GM12874 (cell line): ENCODE data around the gene VASN.

Experiments used
- TF ChIP-seq, protein P1 (sequence below): IDR thresholded peaks from 2 replicates; pipeline ENCODE4 v1.5.1; 2011; ENCODE audit warnings: low read depth, mild to moderate bottlenecking, control low read depth, low read length, moderate library complexity; ENCODE audit not compliant: insufficient read depth

Gene VASN

DNA sequence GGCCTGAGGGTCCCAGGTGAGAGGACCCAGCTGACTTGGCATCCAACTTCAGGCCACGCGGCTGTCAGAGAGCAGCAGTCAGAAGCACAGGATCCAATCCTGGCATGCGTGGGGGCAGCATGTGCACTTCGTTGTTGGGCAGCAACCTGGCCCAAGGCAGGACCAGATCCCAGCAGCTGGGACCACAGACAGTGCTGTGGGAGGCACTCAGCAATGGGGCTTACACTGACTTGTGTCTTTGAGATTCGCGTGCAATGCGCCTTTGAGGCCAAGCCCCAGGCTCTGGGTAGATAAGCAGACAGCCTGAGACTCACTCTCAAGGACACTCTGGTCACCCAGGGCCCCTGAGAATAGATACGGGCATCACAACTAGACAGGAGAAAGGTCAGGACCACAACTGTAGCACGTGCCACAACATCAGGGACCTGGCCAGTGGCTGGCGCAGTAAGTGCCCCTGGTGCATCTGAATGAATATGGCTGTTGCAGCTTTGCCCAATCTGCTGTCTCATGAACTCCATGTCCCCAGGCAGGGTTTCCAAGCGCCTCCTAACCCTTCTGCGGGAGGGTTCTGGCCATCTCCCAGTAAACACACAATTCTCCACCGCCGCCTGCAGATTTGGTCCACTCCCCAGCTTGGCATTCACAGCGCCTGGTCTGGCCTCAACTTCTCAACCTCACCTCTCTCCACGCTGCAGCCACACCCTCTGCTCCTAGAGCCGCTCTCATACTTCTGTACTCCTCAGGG is 23.7 kb upstream of the VASN start:
- TF ChIP-seq, protein P1, sequence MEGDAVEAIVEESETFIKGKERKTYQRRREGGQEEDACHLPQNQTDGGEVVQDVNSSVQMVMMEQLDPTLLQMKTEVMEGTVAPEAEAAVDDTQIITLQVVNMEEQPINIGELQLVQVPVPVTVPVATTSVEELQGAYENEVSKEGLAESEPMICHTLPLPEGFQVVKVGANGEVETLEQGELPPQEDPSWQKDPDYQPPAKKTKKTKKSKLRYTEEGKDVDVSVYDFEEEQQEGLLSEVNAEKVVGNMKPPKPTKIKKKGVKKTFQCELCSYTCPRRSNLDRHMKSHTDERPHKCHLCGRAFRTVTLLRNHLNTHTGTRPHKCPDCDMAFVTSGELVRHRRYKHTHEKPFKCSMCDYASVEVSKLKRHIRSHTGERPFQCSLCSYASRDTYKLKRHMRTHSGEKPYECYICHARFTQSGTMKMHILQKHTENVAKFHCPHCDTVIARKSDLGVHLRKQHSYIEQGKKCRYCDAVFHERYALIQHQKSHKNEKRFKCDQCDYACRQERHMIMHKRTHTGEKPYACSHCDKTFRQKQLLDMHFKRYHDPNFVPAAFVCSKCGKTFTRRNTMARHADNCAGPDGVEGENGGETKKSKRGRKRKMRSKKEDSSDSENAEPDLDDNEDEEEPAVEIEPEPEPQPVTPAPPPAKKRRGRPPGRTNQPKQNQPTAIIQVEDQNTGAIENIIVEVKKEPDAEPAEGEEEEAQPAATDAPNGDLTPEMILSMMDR = no peak

DNA sequence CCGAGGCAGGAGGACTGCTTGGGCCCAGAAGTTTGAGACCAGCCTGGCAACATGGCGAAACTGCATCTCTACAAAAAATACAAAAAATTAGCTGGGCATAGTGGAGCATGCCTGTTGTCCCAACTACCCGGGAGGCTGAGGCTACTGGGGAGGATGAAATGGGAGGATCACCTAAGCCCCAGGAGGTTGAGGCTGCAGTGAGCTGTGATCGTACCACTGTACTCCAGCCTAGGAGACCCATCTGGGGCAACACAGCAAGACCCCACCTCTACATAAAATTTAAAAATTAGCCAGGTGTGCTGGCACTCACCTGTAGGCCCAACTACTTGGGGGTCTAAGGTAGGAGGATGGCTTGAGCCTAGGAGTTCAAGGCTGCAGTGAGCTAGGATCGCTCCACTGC is 22.3 kb upstream of the VASN start:
- TF ChIP-seq, protein P1 = no peak

DNA sequence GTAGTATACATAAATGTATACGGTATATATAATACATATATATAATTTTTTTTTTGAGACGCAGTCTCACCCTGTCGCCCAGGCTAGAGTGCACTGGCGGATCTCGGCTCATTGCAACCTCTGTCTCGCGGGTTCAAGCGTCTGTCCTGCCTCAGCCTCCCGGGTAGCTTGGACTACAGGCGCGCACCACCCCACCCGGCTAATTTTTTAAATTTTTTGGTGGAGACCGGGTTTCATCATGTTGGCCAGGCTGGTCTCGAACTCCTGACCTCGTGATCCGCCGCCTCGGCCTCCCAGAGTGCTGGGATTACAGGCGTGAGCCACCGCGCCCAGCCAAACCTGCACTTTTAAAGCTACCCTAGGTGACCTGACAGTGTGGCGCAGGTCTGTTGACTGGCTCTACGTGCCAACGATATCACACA is 21.3 kb upstream of the VASN start:
- TF ChIP-seq, protein P1 = no peak

DNA sequence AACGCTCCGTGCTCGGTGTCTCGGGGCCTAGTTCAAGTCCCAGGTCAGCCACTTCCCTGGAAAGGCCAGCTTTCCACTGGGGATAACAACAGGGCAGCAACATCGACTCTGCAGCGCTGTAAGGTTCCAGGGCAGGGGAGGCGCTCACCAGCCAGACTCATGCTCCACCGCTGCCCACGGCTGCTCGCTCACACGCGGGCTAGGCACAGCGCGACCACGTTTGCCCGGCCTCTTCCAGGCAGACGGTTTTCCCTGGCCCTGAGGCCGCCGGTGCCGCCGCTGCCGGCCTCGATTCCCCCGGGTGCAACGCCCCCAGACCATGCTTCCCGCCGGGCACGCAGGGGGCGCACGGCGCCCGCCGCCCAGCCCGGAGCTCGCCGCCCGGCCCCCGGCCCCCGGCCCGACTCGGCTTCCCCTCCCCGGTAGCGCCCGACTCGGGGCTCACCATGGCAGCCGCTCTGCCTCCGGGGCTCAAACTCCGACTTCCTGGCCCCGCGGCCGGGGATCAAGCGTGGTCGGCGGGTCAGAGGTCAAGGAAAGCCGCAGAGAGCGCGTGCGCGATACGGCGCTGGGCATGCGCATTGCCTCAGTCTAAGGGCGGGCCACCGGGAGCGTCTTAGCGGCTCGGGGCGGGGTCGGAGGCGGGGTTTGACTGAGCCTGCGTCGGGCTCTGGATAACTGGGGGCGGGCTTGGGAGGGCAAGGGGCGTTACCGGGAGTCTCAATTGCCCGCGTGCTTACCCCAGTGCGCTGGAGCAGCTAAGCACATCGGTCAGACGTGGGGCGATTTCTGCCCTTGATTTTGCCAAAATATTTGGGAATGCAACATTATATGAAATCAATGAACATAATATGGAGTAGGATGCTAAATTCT is 20.6 kb upstream of the VASN start, which contains the start of gene PAM16:
TSS of gene PAM16 (minus strand) at position 535 of the 873 bp plus-strand sequence. CDS start at position 448, 87 bp downstream.
- TF ChIP-seq, protein P1 = no peak

DNA sequence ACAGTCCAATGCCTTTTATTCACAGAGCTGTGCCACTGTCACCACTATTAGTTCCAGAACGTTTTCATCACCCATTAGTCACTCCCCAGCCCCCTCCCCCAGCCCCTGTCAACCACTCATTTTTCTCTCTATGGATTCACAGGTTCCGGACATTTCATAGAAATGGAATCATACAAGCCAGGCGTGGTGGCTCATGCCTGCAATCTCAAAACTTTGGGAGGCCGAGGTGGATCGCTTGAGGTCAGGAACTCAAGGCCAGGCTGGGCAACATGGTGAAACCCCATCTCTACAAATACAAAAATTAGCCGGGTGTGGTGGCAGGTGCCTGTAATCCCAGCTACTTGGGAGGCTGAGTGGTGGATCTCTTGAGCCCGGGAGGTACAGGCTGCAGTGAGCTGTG is 19.8 kb upstream of the VASN start:
- TF ChIP-seq, protein P1 = no peak

DNA sequence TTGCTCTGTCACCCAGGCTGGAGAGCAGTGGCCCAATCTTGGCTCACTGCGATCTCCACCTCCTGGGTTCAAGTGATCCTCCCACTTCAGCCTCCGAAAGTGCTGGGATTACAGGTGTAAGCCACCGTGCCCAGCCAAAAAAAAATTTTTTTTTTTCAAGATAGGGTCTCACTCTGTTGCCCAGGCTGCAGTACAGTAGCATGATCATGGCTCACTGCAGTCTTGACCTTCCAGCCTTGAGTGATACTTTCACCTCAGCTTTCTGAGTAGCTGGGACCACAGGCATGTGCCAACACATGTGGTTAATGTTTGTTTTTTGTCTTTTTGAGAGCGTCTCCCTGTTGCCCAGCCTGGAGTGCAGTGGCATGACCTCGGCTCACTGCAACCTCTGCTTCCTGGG is 18.8 kb upstream of the VASN start:
- TF ChIP-seq, protein P1 = no peak

DNA sequence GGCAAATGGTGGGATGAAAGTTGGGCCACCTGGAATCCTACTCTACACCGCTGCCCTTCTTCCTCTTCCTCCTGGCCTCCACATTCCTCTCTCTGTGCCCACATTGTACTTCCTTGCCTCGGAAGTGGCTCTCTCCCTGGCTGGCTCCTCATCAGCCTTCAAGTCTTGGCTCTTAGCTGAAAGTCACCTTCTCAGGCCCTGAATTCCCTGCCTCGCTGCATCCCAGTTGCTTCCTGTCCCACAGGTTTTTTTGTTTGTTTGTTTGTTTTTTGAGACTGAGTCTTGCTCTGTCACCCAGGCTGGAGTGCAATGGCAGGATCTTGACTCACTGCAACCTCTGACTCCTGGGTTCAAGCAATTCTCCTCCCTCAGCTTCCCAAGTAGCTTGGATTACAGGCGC is 18.0 kb upstream of the VASN start:
- TF ChIP-seq, protein P1 = no peak
